Tibial nerve (tissue), 4 donors: ENCODE measurements around the gene NAA38. TPM values are rescaled to one million over a fixed set of nuclear protein-coding genes. Genes with fewer than 3 reads are reported as not detected.

Experiments
- DNase-seq, 2 donors: peaks; one replicate each; pipeline ENCODE4 v3.0.0-alpha.2; 2019; ENCODE audit warnings: low spot score in 2 of 2
- H3K27ac ChIP-seq, 4 donors: fragments of 200-600 bp; sonication (generic) in 3 of 4; one replicate each; pipeline ENCODE4 v1.5.1; 2017 to 2019; ENCODE audit warnings: mild to moderate bottlenecking in 1 of 4
- H3K27me3 ChIP-seq, 2 donors: fragments of 200-600 bp; sonication (generic) in 1 of 2; one replicate each; pipeline versions ENCODE4 v1.5.1 to v1.6.0; 2017 to 2019
- H3K36me3 ChIP-seq, 3 donors: fragments of 200-600 bp; sonication (generic); one replicate each; pipeline ENCODE4 v1.5.1; 2018 to 2019
- H3K4me1 ChIP-seq, 4 donors: fragments of 200-600 bp; sonication (generic) in 3 of 4; one replicate each; pipeline ENCODE4 v1.5.1; 2017 to 2019
- H3K4me3 ChIP-seq, 4 donors: fragments of 200-600 bp; sonication (generic) in 3 of 4; one replicate each; pipeline ENCODE4 v1.5.1; 2017 to 2019; ENCODE audit warnings: mild to moderate bottlenecking in 1 of 4, moderate library complexity in 1 of 4
- H3K9me3 ChIP-seq, 4 donors: fragments of 200-600 bp; sonication (generic) in 3 of 4; one replicate each; pipeline ENCODE4 v1.5.1; 2017 to 2019
- CTCF ChIP-seq, 5 experiments: fragments of 200-600 bp in 3 of 5; fragments of 450-650 bp in 2 of 5; sonication (generic) in 3 of 5; IDR thresholded peaks; one replicate each; pipeline ENCODE4 v1.5.1; 2016 to 2019; ENCODE audit warnings: antibody characterized with exemption in 5 of 5, mild to moderate bottlenecking in 3 of 5, moderate library complexity in 2 of 5
- EP300 ChIP-seq, 2 donors: sonication (generic); formaldehyde crosslinking; IDR thresholded peaks; one replicate each; pipeline ENCODE4 v1.6.1; 2017; ENCODE audit warnings: antibody characterized with exemption in 2 of 2, mild to moderate bottlenecking in 1 of 2
- POLR2A ChIP-seq, 2 donors: fragments of 450-650 bp; IDR thresholded peaks; one replicate each; pipeline ENCODE4 v1.6.1; 2017; ENCODE audit warnings: antibody characterized with exemption in 2 of 2, mild to moderate bottlenecking in 2 of 2, moderate library complexity in 2 of 2
- WGBS, 2 donors: methylation state at CpG; one replicate each; pipeline ENCODE4 v1.1.5; 2018; 5-methylcytosine and 5-hydroxymethylcytosine counted together
- total RNA-seq, 4 donors: library from RNA; depleted of rRNA; stranded (reverse); fragments of >200 nt; gene quantifications; one replicate each; pipeline ENCODE4 v1.1.0, GENCODE V29; 2016

NAA38 gene
- total RNA-seq, 4 donors from 2014 or later, result 104 to 198 (median 167) TPM

GRCh38 chr17:7825206-7825990 is 32.0 kb downstream of the NAA38 start:
- no peaks in the 10 kb centered on the region for H3K9me3 ChIP-seq
- TF ChIP-seq CTCF (IDR thresholded peaks at IDR 0.05) (peak in 1 of 5 experiments; percentile 6), POLR2A (IDR thresholded peaks at IDR 0.05) (no peak)
- H3K27me3 ChIP-seq, result peaks cover 0 to 13% of the 10 kb centered on the region in 2 donors
- H3K36me3 ChIP-seq, result no peaks in the 10 kb centered on the region
- H3K4me3 ChIP-seq, result no peak overlapping the region
- no peak overlapping the region for H3K27ac ChIP-seq
- no peak for DNase-seq
- peaks cover 0 to 8% (median 0%) of the 10 kb centered on the region in 4 donors for H3K4me1 ChIP-seq
- WGBS, 2 donors, result 37 to 38% methylated on average over 12 of the region's 12 CpGs

- TF ChIP-seq CTCF (IDR thresholded peaks at IDR 0.05), result no peak
- no peak for TF ChIP-seq EP300 (IDR thresholded peaks at IDR 0.05)
- no peak for TF ChIP-seq POLR2A (IDR thresholded peaks at IDR 0.05)
- H3K9me3 ChIP-seq, result no peaks in the 10 kb centered on the region
- 81 to 82% methylated on average over 9 of the region's 9 CpGs for WGBS, 2 donors
- H3K4me1 ChIP-seq, result peaks cover 0 to 8% (median 0%) of the 10 kb centered on the region in 4 donors
- peaks cover 0 to 4% of the 10 kb centered on the region in 2 donors for H3K27me3 ChIP-seq
- H3K36me3 ChIP-seq, result no peaks in the 10 kb centered on the region
- no peak overlapping the region for H3K27ac ChIP-seq
- H3K4me3 ChIP-seq, result no peak overlapping the region
- no peak for DNase-seq
These were observed 33.1 kb downstream of the NAA38 start for GRCh38 chr17:7824021-7824924.

GRCh38 chr17:7823581-7824001 is 33.8 kb downstream of the NAA38 start:
- Histone ChIP-seq H3K4me1 (peaks cover 0 to 8% (median 0%) of the 10 kb centered on the region in 4 donors), H3K36me3 (no peaks in the 10 kb centered on the region), H3K4me3 (no peak overlapping the region), H3K27ac (no peak overlapping the region), H3K27me3 (no peaks in the 10 kb centered on the region), H3K9me3 (no peaks in the 10 kb centered on the region)
- TF ChIP-seq POLR2A (IDR thresholded peaks at IDR 0.05) (no peak), CTCF (IDR thresholded peaks at IDR 0.05) (no peak), EP300 (IDR thresholded peaks at IDR 0.05) (no peak)
- no peak for DNase-seq
- WGBS, 2 donors, result 84 to 86% methylated on average over 20 of the region's 20 CpGs

GRCh38 chr17:7822126-7822525 is 35.2 kb downstream of the NAA38 start:
- H3K9me3 ChIP-seq, result no peaks in the 10 kb centered on the region
- no peaks in the 10 kb centered on the region for H3K36me3 ChIP-seq
- H3K27ac ChIP-seq, result no peak overlapping the region
- H3K4me1 ChIP-seq, result peaks cover 0 to 8% (median 0%) of the 10 kb centered on the region in 4 donors
- no peaks in the 10 kb centered on the region for H3K27me3 ChIP-seq
- 73 to 75% methylated on average over 14 of the region's 14 CpGs for WGBS, 2 donors
- TF ChIP-seq EP300 (IDR thresholded peaks at IDR 0.05) (no peak), POLR2A (IDR thresholded peaks at IDR 0.05) (no peak), CTCF (IDR thresholded peaks at IDR 0.05) (no peak)
- no peak for DNase-seq
- no peak overlapping the region for H3K4me3 ChIP-seq

- H3K27ac ChIP-seq, result no peak overlapping the region
- no peak overlapping the region for H3K4me3 ChIP-seq
- H3K4me1 ChIP-seq, result no peaks in the 10 kb centered on the region
- TF ChIP-seq EP300 (IDR thresholded peaks at IDR 0.05) (no peak), CTCF (IDR thresholded peaks at IDR 0.05) (no peak), POLR2A (IDR thresholded peaks at IDR 0.05) (no peak)
- no peaks in the 10 kb centered on the region for H3K27me3 ChIP-seq
- DNase-seq, result no peak
- 65 to 68% methylated on average over 5 of the region's 5 CpGs for WGBS, 2 donors
- H3K36me3 ChIP-seq, result no peaks in the 10 kb centered on the region
- H3K9me3 ChIP-seq, result no peaks in the 10 kb centered on the region
These were observed 37.1 kb downstream of the NAA38 start for GRCh38 chr17:7820231-7820630.
